SJCRH30 (cell line): ENCODE results near the gene GLIS1. TPM values are rescaled to one million over a fixed set of nuclear protein-coding genes. Genes with fewer than 3 reads are reported as not detected.

Source experiments
- DNase-seq, 2 experiments: peaks; one replicate each; pipeline ENCODE4 v3.0.0-alpha.2; 2015 to 2020
- H3K27ac ChIP-seq: fragments of 250-450 bp; sonication (Bioruptor Pico); 2 replicates; pipeline ENCODE4 v1.5.1; 2020; ENCODE audit warnings: mild to moderate bottlenecking, moderate library complexity
- H3K27me3 ChIP-seq: fragments of 250-450 bp; sonication (Bioruptor Pico); 2 replicates; pipeline ENCODE4 v1.5.1; 2020; ENCODE audit warnings: mild to moderate bottlenecking, moderate library complexity
- H3K36me3 ChIP-seq: fragments of 250-450 bp; sonication (Bioruptor Pico); 2 replicates; pipeline ENCODE4 v1.5.1; 2020; ENCODE audit warnings: mild to moderate bottlenecking, moderate library complexity
- H3K4me1 ChIP-seq: fragments of 250-450 bp; sonication (Bioruptor Pico); 2 replicates; pipeline ENCODE4 v1.5.1; 2020; ENCODE audit warnings: mild to moderate bottlenecking, moderate library complexity
- H3K4me3 ChIP-seq: fragments of 250-450 bp; sonication (Bioruptor Pico); 2 replicates; pipeline ENCODE4 v1.5.1; 2020; ENCODE audit warnings: mild to moderate bottlenecking, moderate library complexity
- H3K9me3 ChIP-seq: fragments of 250-450 bp; sonication (Bioruptor Pico); replicated peaks from 2 replicates; pipeline ENCODE4 v1.5.1; 2020; ENCODE audit warnings: mild to moderate bottlenecking, moderate library complexity
- total RNA-seq: library from RNA; depleted of rRNA; stranded (reverse); fragments of >200 nt; shearing (Covaris generic); gene quantifications from 2 replicates; pipeline ENCODE4 v1.2.3, GENCODE V29; 2014

Gene GLIS1
- total RNA-seq, 1 experiment from 2014 or later: not detected

DNA sequence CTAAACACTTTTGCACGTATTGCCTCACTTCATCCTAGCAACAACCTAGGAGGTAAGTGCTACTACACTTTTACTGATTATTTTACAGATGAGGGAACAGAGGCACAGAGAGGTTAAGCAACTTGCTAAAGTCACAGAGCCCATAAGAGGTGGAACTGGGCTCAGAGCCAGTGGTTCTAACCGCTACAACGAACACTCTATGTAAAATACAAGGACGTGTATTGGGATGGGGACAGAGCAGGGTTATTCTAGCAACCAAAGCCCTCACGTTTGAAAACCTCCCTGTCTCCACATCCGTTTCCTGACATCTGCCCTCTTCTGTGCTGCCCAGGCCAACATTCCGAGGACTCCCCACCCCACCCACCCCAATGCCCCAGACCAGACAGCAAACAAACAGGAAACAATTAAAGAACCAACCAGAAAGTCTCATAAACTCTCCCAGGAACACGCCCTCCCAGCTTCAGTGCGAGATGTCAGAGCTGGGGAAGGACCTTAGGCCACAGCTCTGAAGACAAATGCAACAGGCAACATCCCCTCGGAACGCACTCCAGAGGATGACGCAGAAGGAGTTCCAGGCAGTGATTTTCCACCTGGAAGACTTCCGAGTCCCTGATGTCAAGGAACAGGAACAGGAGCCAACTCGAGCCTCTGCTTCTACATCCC is 41.1 kb downstream of the GLIS1 start:
- DNase-seq: no peak
- H3K9me3 ChIP-seq: no peaks in the 10 kb centered on the region
- H3K36me3 ChIP-seq: no peaks in the 10 kb centered on the region
- peaks cover 22% of the 10 kb centered on the region for H3K27me3 ChIP-seq
- H3K27ac ChIP-seq: no peak overlapping the region
- H3K4me1 ChIP-seq: no peaks in the 10 kb centered on the region
- no peak overlapping the region for H3K4me3 ChIP-seq

GRCh38 chr1:53696990-53697389 is 42.0 kb downstream of the GLIS1 start:
- Histone ChIP-seq H3K27ac (no peak overlapping the region), H3K36me3 (no peaks in the 10 kb centered on the region), H3K4me3 (no peak overlapping the region), H3K27me3 (peaks cover 24% of the 10 kb centered on the region), H3K4me1 (no peaks in the 10 kb centered on the region), H3K9me3 (no peaks in the 10 kb centered on the region)
- no peak for DNase-seq

GRCh38 chr1:53696571-53696970 is 42.4 kb downstream of the GLIS1 start:
- Histone ChIP-seq H3K4me3 (no peak overlapping the region), H3K4me1 (no peaks in the 10 kb centered on the region), H3K9me3 (no peaks in the 10 kb centered on the region), H3K27me3 (peaks cover 27% of the 10 kb centered on the region), H3K36me3 (no peaks in the 10 kb centered on the region), H3K27ac (no peak overlapping the region)
- no peak for DNase-seq

DNA sequence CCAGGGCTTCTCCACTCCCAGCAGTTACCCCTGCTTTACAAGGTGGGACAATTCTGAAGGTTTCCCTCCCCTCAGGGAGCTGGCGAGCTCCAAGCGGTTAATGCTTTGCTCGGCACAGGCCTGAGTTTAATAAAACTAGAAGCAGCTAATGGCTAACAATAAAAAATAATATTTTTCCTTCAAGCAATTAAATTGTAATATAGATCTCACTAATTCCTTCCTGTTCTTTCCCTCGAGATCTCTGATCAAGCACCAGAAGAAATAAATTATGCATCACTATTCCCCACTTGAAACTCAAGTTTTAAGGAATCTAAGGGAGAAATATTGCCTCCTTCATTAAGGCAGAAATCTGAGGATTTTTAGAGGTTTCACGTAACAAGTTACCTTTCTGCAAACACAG is 42.9 kb downstream of the GLIS1 start:
- Histone ChIP-seq H3K9me3 (no peaks in the 10 kb centered on the region), H3K27ac (no peak overlapping the region), H3K4me3 (no peak overlapping the region), H3K4me1 (no peaks in the 10 kb centered on the region), H3K27me3 (peaks cover 32% of the 10 kb centered on the region), H3K36me3 (no peaks in the 10 kb centered on the region)
- no peak for DNase-seq

DNA sequence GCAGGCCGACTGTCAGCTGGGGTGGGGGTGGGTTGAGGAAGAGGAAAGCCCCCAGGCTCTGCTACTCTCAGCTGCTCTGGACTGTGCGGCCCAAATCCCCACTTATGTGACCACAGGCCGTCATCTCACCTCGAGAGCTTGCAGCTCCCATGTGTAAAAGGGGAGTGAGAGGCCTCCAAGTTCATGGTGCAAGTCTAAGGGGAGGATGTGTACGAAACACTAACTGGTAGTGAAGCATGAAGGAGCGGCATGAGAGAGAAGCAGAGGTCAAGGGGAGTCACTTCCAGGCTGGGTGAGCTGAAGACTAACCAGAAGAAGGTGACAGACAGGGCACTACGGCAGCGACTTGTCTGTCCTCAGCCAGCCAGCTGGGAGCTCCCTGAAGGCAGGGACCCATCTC is 43.8 kb downstream of the GLIS1 start:
- peaks cover 33% of the 10 kb centered on the region for H3K27me3 ChIP-seq
- no peak for DNase-seq
- H3K4me1 ChIP-seq: no peaks in the 10 kb centered on the region
- H3K9me3 ChIP-seq: no peaks in the 10 kb centered on the region
- no peak overlapping the region for H3K4me3 ChIP-seq
- no peaks in the 10 kb centered on the region for H3K36me3 ChIP-seq
- no peak overlapping the region for H3K27ac ChIP-seq

DNA sequence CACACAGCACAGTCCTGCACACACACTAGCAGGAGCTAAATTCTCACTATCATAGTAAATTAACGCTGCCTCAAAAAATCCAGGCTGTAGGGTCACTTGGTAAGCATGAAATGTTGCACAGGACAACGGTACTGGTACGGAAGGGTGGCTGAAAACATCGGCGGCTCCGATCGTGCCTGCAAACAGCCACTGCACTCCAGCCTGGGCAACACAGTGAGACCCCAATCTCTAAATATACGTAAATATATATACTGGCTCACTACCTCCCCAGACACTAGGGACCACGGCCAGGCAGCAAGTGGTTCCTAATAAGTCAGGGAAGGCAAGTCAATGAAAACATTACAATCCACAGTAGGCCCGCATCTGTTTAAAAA is 44.3 kb downstream of the GLIS1 start:
- Histone ChIP-seq H3K27me3 (peaks cover 33% of the 10 kb centered on the region), H3K4me1 (no peaks in the 10 kb centered on the region), H3K4me3 (no peak overlapping the region), H3K27ac (no peak overlapping the region), H3K9me3 (no peaks in the 10 kb centered on the region), H3K36me3 (no peaks in the 10 kb centered on the region)
- DNase-seq: no peak

DNA sequence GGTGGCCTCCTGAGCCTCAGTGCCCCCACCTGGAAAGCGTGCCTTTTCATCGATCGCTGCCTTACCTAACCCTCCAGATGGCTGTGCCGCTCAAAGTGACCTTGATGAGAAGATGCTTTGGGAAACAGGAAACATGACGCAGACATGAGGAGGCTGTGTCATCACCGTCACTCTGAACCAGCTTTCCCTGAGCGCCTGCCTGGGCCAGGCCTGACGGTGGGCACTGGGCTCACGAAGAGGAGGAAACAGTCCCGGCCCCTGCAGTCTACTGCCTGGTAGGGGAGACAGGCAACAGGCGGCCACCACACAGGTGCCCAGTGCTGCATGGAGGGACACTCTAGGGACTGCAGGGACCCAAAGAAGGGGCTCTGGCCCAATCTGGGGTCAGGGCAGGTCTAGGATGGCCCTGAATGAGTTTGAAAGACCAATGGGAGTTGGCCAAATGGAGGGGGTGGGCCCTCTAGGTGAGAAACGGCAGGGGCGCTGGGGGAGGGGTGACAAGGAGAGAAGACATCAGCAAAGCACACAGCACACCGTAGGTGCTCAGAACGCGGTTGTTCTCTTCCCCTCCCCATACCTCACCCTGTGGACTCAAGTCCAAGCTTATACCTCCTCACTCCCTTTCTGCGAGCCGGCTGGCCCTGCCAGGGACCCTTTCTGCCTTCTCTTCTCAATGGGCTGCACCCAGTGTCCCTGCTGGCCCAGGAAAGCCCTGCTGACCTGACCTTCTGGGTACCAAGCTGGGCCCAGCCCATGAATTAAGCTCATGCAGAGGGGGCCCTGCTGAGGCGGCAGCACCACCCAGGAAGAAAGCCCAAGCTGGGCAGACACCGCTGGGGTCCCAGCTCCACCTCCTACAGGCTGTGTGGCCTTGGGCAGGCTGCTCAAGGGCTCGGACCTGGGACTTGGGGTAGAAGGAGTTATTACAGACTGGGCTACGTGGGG is 44.9 kb downstream of the GLIS1 start:
- Histone ChIP-seq H3K27ac (no peak overlapping the region), H3K4me3 (no peak overlapping the region), H3K27me3 (peaks cover 35% of the 10 kb centered on the region), H3K36me3 (no peaks in the 10 kb centered on the region), H3K9me3 (no peaks in the 10 kb centered on the region), H3K4me1 (no peaks in the 10 kb centered on the region)
- DNase-seq: no peak

- Histone ChIP-seq H3K27ac (no peak overlapping the region), H3K4me3 (no peak overlapping the region), H3K36me3 (no peaks in the 10 kb centered on the region), H3K4me1 (no peaks in the 10 kb centered on the region), H3K9me3 (no peaks in the 10 kb centered on the region), H3K27me3 (peaks cover 38% of the 10 kb centered on the region)
- DNase-seq: no peak
Observed at GRCh38 chr1:53693339-53693738, 45.6 kb downstream of the GLIS1 start.

DNA sequence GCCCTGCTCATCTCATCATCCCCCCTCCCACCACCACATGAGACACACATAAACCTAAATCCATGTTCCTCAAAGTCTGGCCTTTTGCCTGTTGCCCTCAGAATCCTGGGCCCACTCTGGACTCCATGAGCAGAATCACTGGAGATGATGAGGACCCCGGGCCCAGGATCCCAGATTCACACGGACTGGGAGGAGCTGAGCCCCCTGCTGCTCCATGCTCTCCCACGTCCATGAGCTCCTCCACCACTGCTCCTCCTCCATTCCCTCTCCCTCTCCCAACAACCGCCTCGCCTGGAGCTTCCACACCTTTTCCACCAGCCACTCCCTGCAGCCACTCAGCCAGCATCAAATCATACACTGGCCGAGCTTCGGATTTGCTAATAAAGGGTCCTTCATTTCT is 47.6 kb downstream of the GLIS1 start:
- Histone ChIP-seq H3K27me3 (peaks cover 52% of the 10 kb centered on the region), H3K27ac (no peak overlapping the region), H3K4me1 (no peaks in the 10 kb centered on the region), H3K4me3 (no peak overlapping the region), H3K36me3 (no peaks in the 10 kb centered on the region), H3K9me3 (no peaks in the 10 kb centered on the region)
- no peak for DNase-seq

GRCh38 chr1:53690411-53690810 is 48.6 kb downstream of the GLIS1 start:
- Histone ChIP-seq H3K27me3 (peaks cover 54% of the 10 kb centered on the region), H3K4me3 (no peak overlapping the region), H3K27ac (no peak overlapping the region), H3K9me3 (no peaks in the 10 kb centered on the region), H3K4me1 (no peaks in the 10 kb centered on the region), H3K36me3 (no peaks in the 10 kb centered on the region)
- no peak for DNase-seq

DNA sequence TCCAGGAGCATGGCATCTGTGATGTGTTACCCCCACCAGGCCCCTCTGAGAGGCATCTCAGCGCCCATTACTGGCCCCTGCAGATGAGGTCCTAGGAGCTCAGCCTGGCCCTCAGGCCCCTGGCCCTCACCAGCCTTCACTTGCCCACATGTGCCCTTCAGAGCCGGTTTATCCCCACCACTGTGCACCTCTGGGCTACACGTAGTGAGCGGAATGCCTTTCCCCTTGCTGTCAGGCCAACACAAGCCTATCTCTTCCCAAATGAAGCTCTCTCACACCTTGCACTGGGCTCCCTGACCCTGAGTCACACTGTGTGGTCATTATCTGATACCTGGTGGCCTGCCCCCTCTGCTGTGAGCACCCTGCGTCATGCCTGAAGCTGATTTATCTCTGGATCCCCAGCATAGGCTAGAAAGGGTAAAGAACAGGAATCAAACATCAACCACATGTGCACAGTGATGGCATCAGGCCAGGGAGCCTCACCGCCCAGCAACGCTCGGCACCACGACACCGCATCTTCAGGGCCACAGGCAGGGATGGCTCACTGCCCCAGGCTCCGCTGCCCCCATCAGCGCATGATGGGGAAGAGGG is 49.1 kb downstream of the GLIS1 start:
- Histone ChIP-seq H3K36me3 (no peaks in the 10 kb centered on the region), H3K27me3 (peaks cover 56% of the 10 kb centered on the region), H3K9me3 (no peaks in the 10 kb centered on the region), H3K27ac (no peak overlapping the region), H3K4me3 (no peak overlapping the region), H3K4me1 (no peaks in the 10 kb centered on the region)
- no peak for DNase-seq

GRCh38 chr1:53689223-53689622 is 49.7 kb downstream of the GLIS1 start:
- Histone ChIP-seq H3K27me3 (peaks cover 53% of the 10 kb centered on the region), H3K9me3 (no peaks in the 10 kb centered on the region), H3K4me3 (no peak overlapping the region), H3K27ac (no peak overlapping the region), H3K36me3 (no peaks in the 10 kb centered on the region), H3K4me1 (no peaks in the 10 kb centered on the region)
- DNase-seq: no peak

- H3K27me3 ChIP-seq: peaks cover 55% of the 10 kb centered on the region
Observed at GRCh38 chr1:53688381-53689102, 50.4 kb downstream of the GLIS1 start.

GRCh38 chr1:53687901-53688300 is 51.1 kb downstream of the GLIS1 start:
- Histone ChIP-seq H3K4me1 (no peaks in the 10 kb centered on the region), H3K27ac (no peak overlapping the region), H3K36me3 (no peaks in the 10 kb centered on the region), H3K27me3 (peaks cover 55% of the 10 kb centered on the region), H3K9me3 (no peaks in the 10 kb centered on the region), H3K4me3 (no peak overlapping the region)
- DNase-seq: no peak

More at GRCh38 chr1:53688381-53689102, 50.4 kb downstream of the GLIS1 start:
- no peak for DNase-seq
- H3K36me3 ChIP-seq: no peaks in the 10 kb centered on the region
- H3K9me3 ChIP-seq: no peaks in the 10 kb centered on the region
- H3K27ac ChIP-seq: no peak overlapping the region
- H3K4me3 ChIP-seq: no peak overlapping the region
- no peaks in the 10 kb centered on the region for H3K4me1 ChIP-seq

DNA sequence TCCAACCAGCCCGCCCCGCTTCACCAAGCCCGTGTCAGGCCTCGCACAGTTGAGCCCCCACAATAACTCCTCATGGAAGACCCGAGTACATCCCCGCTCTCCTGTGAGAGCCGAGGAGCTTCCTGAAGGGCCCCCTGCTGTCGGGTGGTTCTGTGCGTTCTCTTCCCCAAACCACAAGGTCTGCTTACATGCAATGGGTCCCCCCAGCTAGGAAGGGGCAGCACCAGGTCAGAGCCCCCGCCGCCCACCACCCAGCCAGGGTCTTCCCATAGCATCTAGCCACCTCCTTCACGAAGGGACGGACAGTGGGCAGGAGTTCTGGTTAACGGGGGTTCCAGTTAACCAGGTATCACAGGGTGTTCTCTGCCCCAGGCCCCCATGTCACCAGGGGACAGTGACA is 51.5 kb downstream of the GLIS1 start:
- peaks cover 60% of the 10 kb centered on the region for H3K27me3 ChIP-seq
- H3K4me1 ChIP-seq: no peaks in the 10 kb centered on the region
- no peak overlapping the region for H3K4me3 ChIP-seq
- H3K27ac ChIP-seq: no peak overlapping the region
- H3K9me3 ChIP-seq: no peaks in the 10 kb centered on the region
- no peaks in the 10 kb centered on the region for H3K36me3 ChIP-seq
- DNase-seq: no peak
